ENCODE measurements around the gene SNN.

- TF ChIP-seq EZH2phosphoT487 (IDR thresholded peaks at IDR 0.05; ENCODE audit: insufficient read depth, low read depth) (no peak), EZH2 (IDR thresholded peaks at IDR 0.05; ENCODE audit: insufficient read depth, poor library complexity, severe bottlenecking) (no peak)
These were observed 37.5 kb upstream of the SNN start for GRCh38 chr16:11630768-11631056.

All from GM23248 (cell line).